ENCODE data around the gene MANSC4.

DNA sequence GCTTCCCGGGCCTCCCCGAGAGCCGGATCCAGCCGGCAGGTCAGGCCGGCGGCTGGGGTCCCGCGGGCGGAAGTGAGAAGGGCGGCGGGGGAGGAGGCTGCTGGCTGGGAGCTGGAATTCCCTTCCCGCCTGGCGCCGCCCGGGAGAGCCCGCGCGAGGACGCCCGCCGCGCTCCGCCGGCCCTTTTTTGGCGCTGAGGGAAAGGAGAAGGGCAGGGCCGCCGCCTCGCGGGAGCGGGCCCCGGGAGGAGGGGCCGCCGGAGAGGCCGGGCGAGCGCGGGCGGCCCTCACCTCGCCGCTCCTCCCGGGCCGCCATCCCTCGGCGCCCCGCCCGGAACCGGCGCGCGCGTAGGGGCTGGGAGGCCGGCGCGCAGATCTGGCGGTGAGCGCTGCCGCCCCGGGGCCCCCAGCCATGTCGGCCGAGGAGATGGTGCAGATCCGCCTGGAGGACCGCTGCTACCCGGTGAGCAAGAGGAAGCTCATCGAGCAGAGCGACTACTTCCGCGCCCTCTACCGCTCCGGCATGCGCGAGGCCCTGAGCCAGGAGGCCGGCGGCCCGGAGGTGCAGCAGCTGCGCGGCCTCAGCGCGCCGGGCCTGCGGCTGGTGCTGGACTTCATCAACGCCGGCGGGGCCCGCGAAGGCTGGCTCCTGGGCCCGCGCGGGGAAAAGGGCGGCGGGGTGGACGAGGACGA lies at the start of gene MANSC4, which contains the start of gene KLHL42:
- TF ChIP-seq, protein P1, sequence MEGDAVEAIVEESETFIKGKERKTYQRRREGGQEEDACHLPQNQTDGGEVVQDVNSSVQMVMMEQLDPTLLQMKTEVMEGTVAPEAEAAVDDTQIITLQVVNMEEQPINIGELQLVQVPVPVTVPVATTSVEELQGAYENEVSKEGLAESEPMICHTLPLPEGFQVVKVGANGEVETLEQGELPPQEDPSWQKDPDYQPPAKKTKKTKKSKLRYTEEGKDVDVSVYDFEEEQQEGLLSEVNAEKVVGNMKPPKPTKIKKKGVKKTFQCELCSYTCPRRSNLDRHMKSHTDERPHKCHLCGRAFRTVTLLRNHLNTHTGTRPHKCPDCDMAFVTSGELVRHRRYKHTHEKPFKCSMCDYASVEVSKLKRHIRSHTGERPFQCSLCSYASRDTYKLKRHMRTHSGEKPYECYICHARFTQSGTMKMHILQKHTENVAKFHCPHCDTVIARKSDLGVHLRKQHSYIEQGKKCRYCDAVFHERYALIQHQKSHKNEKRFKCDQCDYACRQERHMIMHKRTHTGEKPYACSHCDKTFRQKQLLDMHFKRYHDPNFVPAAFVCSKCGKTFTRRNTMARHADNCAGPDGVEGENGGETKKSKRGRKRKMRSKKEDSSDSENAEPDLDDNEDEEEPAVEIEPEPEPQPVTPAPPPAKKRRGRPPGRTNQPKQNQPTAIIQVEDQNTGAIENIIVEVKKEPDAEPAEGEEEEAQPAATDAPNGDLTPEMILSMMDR (IDR thresholded peaks at IDR 0.05; ENCODE audit: extremely low read depth in 1 of 2, insufficient read depth in 1 of 2, low read depth in 1 of 2, low read length in 2 of 2) = peak in 1 of 2 donors; percentile 5
- no peak for TF ChIP-seq EZH2 (IDR thresholded peaks at IDR 0.05; ENCODE audit: borderline replicate concordance, low read depth, low read length, severe bottlenecking)
- peak; percentile 76 for TF ChIP-seq POLR2AphosphoS5 (IDR thresholded peaks at IDR 0.05; ENCODE audit: insufficient read depth, low read depth, low read length)
- TF ChIP-seq MYC (IDR thresholded peaks at IDR 0.05; ENCODE audit: low read depth, low read length) = no peak
- TF ChIP-seq FOS (IDR thresholded peaks at IDR 0.05; ENCODE audit: borderline replicate concordance, insufficient read depth, low read length) = no peak
- TF ChIP-seq POLR2A (IDR thresholded peaks at IDR 0.05; ENCODE audit: low read depth, low read length) = peak; percentile 70
- TF ChIP-seq, protein P2, sequence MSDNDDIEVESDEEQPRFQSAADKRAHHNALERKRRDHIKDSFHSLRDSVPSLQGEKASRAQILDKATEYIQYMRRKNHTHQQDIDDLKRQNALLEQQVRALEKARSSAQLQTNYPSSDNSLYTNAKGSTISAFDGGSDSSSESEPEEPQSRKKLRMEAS (IDR thresholded peaks at IDR 0.05; ENCODE audit: insufficient read depth, insufficient read length) = no peak
- no peak for TF ChIP-seq JUN (IDR thresholded peaks at IDR 0.05; ENCODE audit: borderline replicate concordance, insufficient read depth, insufficient read length, low read depth)

All from endothelial cell of umbilical vein (primary cell).